ENCODE measurements around the gene MAN2B1. TPM values are rescaled to one million over a fixed set of nuclear protein-coding genes. Genes with fewer than 3 reads are reported as not detected.

Gene MAN2B1
- total and polyA plus RNA-seq, 2 experiments from 2014 or later, result 33.2 to 60.8 TPM

GRCh38 chr19:12701596-12702282 lies 35.2 kb upstream of the MAN2B1 start:
- Histone ChIP-seq H3K27ac (ENCODE audit: low read depth) (peak overlapping the region; percentile 74; the same call in 1 of the 2 replicates), H3F3A (replicated peaks; ENCODE audit: low read depth) (peaks cover 63% of the 10 kb centered on the region), H3K4me3 (no peak overlapping the region), H3K4me2 (no peak overlapping the region), H2AFZ (no peak overlapping the region), H4K20me1 (replicated peaks; ENCODE audit: insufficient read depth) (peaks cover 23% of the 10 kb centered on the region), H3K27me3 (ENCODE audit: insufficient read depth) (no peaks in the 10 kb centered on the region), H3K36me3 (ENCODE audit: insufficient read depth) (peaks cover 46% of the 10 kb centered on the region), H3K4me1 (ENCODE audit: insufficient read depth) (no peaks in the 10 kb centered on the region), H3K9me2 (ENCODE audit: insufficient read depth) (no peaks in the 10 kb centered on the region), H3K79me2 (replicated peaks; ENCODE audit: insufficient read depth) (peaks cover 4% of the 10 kb centered on the region; the same call in 1 of the 2 replicates)
- TF ChIP-seq CREB1 (CRISPR knock-in tag; IDR thresholded peaks at IDR 0.05; ENCODE audit: low read depth) (no peak), ZNF114 (CRISPR knock-in tag; IDR thresholded peaks at IDR 0.05) (no peak), ZNF331 (CRISPR knock-in tag; IDR thresholded peaks at IDR 0.05; ENCODE audit: low read depth) (no peak), EZH2phosphoT487 (IDR thresholded peaks at IDR 0.05; ENCODE audit: unreplicated experiment) (no peak), REST (IDR thresholded peaks at IDR 0.05; ENCODE audit: unreplicated experiment) (no peak), POLR2AphosphoS5 (IDR thresholded peaks at IDR 0.05; ENCODE audit: low read depth) (no peak), NANOG (IDR thresholded peaks at IDR 0.05; ENCODE audit: borderline replicate concordance) (no peak), JUNB (IDR thresholded peaks at IDR 0.05; ENCODE audit: unreplicated experiment) (no peak), EZH2 (IDR thresholded peaks at IDR 0.05; ENCODE audit: low read depth, unreplicated experiment) (no peak), ETS1 (IDR thresholded peaks at IDR 0.05) (no peak), STAT1 (IDR thresholded peaks at IDR 0.05; ENCODE audit: unreplicated experiment) (no peak)
- TF ChIP-seq, protein P1, sequence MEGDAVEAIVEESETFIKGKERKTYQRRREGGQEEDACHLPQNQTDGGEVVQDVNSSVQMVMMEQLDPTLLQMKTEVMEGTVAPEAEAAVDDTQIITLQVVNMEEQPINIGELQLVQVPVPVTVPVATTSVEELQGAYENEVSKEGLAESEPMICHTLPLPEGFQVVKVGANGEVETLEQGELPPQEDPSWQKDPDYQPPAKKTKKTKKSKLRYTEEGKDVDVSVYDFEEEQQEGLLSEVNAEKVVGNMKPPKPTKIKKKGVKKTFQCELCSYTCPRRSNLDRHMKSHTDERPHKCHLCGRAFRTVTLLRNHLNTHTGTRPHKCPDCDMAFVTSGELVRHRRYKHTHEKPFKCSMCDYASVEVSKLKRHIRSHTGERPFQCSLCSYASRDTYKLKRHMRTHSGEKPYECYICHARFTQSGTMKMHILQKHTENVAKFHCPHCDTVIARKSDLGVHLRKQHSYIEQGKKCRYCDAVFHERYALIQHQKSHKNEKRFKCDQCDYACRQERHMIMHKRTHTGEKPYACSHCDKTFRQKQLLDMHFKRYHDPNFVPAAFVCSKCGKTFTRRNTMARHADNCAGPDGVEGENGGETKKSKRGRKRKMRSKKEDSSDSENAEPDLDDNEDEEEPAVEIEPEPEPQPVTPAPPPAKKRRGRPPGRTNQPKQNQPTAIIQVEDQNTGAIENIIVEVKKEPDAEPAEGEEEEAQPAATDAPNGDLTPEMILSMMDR (conservative IDR thresholded peaks at IDR 0.05; ENCODE audit: low read depth in 2 of 2), result no peak
- TF ChIP-seq, protein P2, sequence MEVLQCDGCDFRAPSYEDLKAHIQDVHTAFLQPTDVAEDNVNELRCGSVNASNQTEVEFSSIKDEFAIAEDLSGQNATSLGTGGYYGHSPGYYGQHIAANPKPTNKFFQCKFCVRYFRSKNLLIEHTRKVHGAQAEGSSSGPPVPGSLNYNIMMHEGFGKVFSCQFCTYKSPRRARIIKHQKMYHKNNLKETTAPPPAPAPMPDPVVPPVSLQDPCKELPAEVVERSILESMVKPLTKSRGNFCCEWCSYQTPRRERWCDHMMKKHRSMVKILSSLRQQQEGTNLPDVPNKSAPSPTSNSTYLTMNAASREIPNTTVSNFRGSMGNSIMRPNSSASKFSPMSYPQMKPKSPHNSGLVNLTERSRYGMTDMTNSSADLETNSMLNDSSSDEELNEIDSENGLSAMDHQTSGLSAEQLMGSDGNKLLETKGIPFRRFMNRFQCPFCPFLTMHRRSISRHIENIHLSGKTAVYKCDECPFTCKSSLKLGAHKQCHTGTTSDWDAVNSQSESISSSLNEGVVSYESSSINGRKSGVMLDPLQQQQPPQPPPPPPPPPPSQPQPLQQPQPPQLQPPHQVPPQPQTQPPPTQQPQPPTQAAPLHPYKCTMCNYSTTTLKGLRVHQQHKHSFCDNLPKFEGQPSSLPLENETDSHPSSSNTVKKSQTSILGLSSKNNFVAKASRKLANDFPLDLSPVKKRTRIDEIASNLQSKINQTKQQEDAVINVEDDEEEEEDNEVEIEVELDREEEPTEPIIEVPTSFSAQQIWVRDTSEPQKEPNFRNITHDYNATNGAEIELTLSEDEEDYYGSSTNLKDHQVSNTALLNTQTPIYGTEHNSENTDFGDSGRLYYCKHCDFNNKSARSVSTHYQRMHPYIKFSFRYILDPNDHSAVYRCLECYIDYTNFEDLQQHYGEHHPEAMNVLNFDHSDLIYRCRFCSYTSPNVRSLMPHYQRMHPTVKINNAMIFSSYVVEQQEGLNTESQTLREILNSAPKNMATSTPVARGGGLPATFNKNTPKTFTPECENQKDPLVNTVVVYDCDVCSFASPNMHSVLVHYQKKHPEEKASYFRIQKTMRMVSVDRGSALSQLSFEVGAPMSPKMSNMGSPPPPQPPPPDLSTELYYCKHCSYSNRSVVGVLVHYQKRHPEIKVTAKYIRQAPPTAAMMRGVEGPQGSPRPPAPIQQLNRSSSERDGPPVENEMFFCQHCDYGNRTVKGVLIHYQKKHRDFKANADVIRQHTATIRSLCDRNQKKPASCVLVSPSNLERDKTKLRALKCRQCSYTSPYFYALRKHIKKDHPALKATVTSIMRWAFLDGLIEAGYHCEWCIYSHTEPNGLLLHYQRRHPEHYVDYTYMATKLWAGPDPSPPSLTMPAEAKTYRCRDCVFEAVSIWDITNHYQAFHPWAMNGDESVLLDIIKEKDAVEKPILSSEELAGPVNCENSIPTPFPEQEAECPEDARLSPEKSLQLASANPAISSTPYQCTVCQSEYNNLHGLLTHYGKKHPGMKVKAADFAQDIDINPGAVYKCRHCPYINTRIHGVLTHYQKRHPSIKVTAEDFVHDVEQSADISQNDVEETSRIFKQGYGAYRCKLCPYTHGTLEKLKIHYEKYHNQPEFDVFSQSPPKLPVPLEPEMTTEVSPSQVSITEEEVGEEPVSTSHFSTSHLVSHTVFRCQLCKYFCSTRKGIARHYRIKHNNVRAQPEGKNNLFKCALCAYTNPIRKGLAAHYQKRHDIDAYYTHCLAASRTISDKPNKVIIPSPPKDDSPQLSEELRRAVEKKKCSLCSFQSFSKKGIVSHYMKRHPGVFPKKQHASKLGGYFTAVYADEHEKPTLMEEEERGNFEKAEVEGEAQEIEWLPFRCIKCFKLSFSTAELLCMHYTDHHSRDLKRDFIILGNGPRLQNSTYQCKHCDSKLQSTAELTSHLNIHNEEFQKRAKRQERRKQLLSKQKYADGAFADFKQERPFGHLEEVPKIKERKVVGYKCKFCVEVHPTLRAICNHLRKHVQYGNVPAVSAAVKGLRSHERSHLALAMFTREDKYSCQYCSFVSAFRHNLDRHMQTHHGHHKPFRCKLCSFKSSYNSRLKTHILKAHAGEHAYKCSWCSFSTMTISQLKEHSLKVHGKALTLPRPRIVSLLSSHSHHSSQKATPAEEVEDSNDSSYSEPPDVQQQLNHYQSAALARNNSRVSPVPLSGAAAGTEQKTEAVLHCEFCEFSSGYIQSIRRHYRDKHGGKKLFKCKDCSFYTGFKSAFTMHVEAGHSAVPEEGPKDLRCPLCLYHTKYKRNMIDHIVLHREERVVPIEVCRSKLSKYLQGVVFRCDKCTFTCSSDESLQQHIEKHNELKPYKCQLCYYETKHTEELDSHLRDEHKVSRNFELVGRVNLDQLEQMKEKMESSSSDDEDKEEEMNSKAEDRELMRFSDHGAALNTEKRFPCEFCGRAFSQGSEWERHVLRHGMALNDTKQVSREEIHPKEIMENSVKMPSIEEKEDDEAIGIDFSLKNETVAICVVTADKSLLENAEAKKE (CRISPR knock-in tag; IDR thresholded peaks at IDR 0.05), result no peak
- H3K36me3 Mint-ChIP-seq (ENCODE audit: low read depth), result peaks cover 76% of the 10 kb centered on the region
- H3K9me3 Mint-ChIP-seq, result no peaks in the 10 kb centered on the region; the same call in 2 of the 3 replicates
- H3K27ac Mint-ChIP-seq, result no peak overlapping the region
- ATAC-seq (no peak), DNase-seq (ENCODE audit: low spot score) (no peak)
- H3K27me3 Mint-ChIP-seq (ENCODE audit: insufficient read depth, low read depth, poor library complexity), result peaks cover 23% of the 10 kb centered on the region
- H3K4me1 Mint-ChIP-seq, result peaks cover 14% of the 10 kb centered on the region
- H3K4me3 Mint-ChIP-seq, result no peak overlapping the region
